Muscle layer of duodenum (tissue), 2 donors: ENCODE results near the gene ASB18.

Source experiments
- H3K27ac ChIP-seq: one replicate; pipeline ENCODE4 v1.7.0; 2013; ENCODE audit warnings: mild to moderate bottlenecking, low read length
- H3K27me3 ChIP-seq: one replicate; pipeline ENCODE4 v1.7.0; 2013; ENCODE audit warnings: low read depth, mild to moderate bottlenecking, control low read depth, low read length
- H3K36me3 ChIP-seq, 2 donors: one replicate each; pipeline ENCODE4 v1.7.0; 2013; ENCODE audit warnings: low read length in 2 of 2, control low read depth in 1 of 2, mild to moderate bottlenecking in 1 of 2; ENCODE audit not compliant: insufficient read depth in 2 of 2, control insufficient read depth in 1 of 2
- H3K4me1 ChIP-seq, 2 donors: one replicate each; pipeline ENCODE4 v1.7.0; 2013; ENCODE audit warnings: low read length in 2 of 2, mild to moderate bottlenecking in 2 of 2, control low read depth in 1 of 2, moderate library complexity in 1 of 2; ENCODE audit not compliant: insufficient read depth in 2 of 2, control insufficient read depth in 1 of 2
- H3K4me3 ChIP-seq, 2 donors: one replicate each; pipeline ENCODE4 v1.7.0; 2013; ENCODE audit warnings: low read length in 2 of 2, low read depth in 1 of 2, mild to moderate bottlenecking in 1 of 2
- H3K9me3 ChIP-seq, 2 donors: one replicate each; pipeline ENCODE4 v1.7.0; 2013; ENCODE audit warnings: low read length in 2 of 2, control low read depth in 1 of 2, mild to moderate bottlenecking in 1 of 2; ENCODE audit not compliant: control insufficient read depth in 1 of 2
- donor health status: healthy.

The ASB18 gene

DNA sequence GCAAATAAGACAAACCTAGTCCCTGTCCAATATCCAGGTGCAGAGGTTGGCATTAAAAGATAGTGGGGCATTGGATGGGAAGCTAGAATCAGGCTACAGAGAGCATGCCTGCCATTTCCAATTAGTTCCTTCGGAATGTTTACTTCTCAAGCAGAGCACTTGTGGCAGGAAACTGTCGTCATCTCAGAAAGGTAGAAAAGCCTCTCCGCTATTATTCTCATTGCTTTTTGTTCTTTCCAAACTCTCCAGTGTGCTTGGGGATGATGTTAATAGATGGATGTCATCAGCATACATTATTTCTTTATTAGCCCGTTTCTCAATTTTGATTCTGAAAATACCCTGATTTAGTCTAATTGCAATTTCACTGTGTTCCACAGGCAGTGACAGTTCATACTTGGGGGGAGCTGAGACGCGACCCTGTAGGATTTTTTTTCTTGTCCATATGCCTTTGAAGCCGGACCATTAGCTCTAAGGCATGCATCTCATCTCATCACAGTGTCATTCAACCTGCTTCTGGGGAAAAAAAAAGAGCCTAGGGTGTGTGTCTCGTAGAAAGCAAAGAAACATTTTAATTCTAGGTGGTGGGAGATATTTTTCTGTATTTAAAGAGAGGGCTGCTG is 7.7 kb downstream of the ASB18 start:
- H3K27ac ChIP-seq, result no peak overlapping the region
- no peaks in the 10 kb centered on the region for H3K4me1 ChIP-seq
- no peaks in the 10 kb centered on the region for H3K27me3 ChIP-seq
- H3K9me3 ChIP-seq, result no peaks in the 10 kb centered on the region
- H3K36me3 ChIP-seq, result no peaks in the 10 kb centered on the region
- no peak overlapping the region for H3K4me3 ChIP-seq

DNA sequence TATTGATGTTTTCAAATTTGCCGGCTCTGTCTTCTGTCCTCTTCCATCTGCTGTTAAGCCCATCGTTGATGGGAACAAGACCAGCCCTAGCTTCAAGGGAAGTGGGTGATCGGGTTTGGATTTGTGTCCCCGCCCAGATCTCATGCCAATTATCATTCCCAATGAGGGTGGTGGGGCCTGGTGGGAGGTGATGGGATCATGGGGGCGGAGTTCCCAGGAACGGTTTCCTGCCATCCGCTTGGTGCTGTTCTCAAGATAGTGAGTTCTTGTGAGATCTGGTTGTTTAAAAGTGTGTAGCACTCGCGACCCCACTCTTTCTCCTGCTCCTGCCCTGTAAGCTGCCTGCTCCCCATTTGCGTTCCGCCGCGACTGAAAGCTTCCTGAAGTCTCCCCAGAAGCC is 9.5 kb downstream of the ASB18 start:
- no peaks in the 10 kb centered on the region for H3K27me3 ChIP-seq
- no peaks in the 10 kb centered on the region for H3K36me3 ChIP-seq
- H3K4me3 ChIP-seq, result no peak overlapping the region
- H3K4me1 ChIP-seq, result no peaks in the 10 kb centered on the region
- H3K9me3 ChIP-seq, result no peaks in the 10 kb centered on the region
- no peak overlapping the region for H3K27ac ChIP-seq

DNA sequence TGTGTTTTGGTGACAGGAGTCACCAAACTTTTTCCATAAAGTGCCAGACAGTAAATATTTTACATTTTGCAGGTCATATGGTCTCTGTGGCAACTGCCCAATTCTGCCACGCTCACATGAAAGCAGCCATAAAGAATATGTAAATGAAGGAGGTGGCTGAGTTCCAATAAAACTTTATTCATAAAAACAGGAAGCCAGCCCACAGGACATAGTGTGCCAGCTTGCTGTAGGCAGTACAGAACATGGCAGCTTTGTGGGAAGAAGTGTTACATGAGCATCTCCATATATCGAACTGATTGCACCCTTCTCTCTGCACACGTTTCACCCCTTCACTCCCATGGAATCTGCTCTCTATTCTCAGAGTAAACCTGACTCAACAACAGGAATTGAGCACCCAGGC is 10.2 kb downstream of the ASB18 start:
- H3K4me3 ChIP-seq, result no peak overlapping the region
- H3K9me3 ChIP-seq, result no peaks in the 10 kb centered on the region
- no peaks in the 10 kb centered on the region for H3K4me1 ChIP-seq
- no peaks in the 10 kb centered on the region for H3K27me3 ChIP-seq
- H3K36me3 ChIP-seq, result no peaks in the 10 kb centered on the region
- no peak overlapping the region for H3K27ac ChIP-seq

DNA sequence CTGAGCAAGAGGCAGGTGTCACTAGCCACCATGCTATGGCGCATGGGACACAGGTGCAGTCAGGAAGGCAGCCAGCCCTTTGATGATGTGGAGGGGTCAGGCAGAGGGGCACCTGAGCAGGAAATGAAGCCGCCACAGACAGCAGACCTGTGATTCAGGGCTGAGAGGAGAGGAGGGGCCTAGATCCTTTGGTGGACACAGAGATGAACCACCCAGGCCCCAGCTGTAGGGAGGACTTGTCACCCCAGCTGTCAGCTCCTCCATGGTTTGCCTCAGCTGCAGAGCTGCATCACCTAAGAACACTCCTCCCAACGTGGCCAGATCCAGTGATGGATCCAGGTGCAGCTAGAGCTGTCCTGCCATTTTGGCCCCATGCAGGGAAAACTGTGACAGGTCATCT is 11.6 kb downstream of the ASB18 start:
- Histone ChIP-seq H3K27ac (no peak overlapping the region), H3K4me1 (no peaks in the 10 kb centered on the region), H3K4me3 (no peak overlapping the region), H3K9me3 (no peaks in the 10 kb centered on the region), H3K36me3 (no peaks in the 10 kb centered on the region), H3K27me3 (no peaks in the 10 kb centered on the region)

DNA sequence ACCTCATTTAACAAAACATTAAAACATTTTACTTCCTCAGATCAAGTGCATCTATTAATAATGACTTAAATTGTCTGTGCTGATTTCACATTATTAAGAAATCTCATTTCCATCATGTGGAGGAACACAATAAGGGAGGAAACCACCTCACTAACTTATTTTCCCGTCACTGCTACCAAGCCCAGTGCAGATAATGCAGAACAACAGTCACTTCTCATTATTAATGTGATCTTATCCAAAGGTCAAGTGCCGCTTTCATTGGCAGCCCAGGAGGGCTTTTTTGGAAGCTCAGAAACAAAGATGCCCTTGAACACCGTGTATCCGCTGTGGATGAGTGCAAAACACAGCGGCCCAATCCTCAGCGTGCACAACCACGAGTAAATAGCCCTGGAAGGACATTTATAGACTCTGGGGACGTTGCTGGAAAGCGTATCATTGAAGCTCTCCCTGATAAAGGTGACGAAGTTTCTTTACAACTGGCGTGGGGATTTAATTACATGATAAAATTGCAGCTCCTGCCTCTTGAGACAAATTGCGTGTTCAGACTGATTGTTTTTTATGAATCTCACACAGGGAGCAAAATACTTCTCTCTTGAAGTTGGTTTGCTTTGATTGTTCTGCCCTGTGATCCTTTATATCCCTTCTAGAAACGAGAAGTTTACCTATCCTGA is 13.2 kb downstream of the ASB18 start:
- Histone ChIP-seq H3K9me3 (no peaks in the 10 kb centered on the region), H3K4me1 (no peaks in the 10 kb centered on the region), H3K27me3 (no peaks in the 10 kb centered on the region), H3K27ac (no peak overlapping the region), H3K36me3 (no peaks in the 10 kb centered on the region), H3K4me3 (no peak overlapping the region)

DNA sequence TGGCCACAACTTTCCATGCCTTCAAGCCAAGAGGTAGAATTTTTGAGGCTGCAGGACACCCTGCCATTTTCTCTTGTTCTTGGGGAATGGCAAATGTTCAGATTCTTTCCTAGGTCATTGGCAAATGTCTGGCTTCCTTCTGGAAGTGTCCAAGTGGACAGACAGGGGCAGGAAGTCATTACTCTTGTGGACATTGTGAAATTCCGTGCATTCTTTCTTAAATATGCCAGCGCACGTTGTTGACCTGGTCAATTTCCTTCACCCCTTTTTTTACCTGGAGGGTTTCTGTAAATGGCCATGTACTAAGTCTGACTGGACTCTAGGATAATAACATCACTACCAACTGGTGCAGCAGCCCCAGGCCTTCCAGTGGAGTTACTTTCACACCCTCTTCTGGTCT is 13.9 kb downstream of the ASB18 start:
- H3K27me3 ChIP-seq, result no peaks in the 10 kb centered on the region
- no peaks in the 10 kb centered on the region for H3K4me1 ChIP-seq
- no peaks in the 10 kb centered on the region for H3K36me3 ChIP-seq
- H3K9me3 ChIP-seq, result no peaks in the 10 kb centered on the region
- no peak overlapping the region for H3K27ac ChIP-seq
- no peak overlapping the region for H3K4me3 ChIP-seq

DNA sequence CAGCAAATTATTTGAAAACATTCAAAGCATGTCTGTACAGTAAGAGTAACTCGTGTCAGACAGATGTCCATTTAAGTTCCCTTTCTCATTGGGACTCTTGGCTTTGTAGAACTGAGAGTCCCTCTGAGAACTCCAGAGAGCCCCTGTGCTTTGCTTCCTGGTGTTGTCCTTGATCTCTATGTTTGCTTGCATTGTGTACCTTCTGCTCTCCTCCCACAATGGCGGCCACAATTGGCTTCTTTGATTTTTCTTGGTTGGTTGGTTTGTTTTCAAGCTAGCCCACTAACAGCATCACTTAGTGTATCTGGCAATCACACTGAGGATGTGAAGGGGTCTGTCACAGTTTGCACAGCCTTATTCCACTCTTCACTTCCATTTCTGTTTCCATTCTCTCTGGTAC is 15.1 kb downstream of the ASB18 start:
- Histone ChIP-seq H3K27ac (no peak overlapping the region), H3K36me3 (no peaks in the 10 kb centered on the region), H3K9me3 (no peaks in the 10 kb centered on the region), H3K4me3 (no peak overlapping the region), H3K27me3 (no peaks in the 10 kb centered on the region), H3K4me1 (no peaks in the 10 kb centered on the region)

DNA sequence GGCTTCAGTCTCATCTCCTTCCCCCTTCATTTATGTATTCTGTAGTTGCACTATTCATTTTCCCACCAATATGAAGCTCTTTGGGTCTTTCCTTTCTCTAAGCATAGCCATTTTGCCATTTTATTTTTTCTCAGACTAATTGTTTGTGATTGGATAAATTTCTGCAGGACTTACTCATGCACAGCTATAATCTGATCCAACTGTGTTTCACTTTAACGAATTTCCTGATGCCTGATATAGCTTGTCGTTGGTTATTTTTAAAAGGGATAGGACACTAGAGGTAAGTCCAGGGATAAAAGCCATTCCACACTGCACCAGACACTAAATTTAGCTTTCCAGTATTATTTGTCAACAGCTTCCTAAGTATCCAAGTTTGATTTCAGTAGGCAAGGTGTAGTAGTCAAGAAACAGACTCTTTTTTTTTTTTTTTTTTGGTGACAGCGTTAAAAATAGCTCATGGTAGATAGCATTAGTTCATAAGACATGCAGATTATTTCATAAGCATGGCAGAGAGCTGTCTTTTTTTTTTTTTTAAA is 17.4 kb downstream of the ASB18 start:
- H3K9me3 ChIP-seq, result no peaks in the 10 kb centered on the region
- no peaks in the 10 kb centered on the region for H3K4me1 ChIP-seq
- H3K27ac ChIP-seq, result no peak overlapping the region
- H3K36me3 ChIP-seq, result no peaks in the 10 kb centered on the region
- no peaks in the 10 kb centered on the region for H3K27me3 ChIP-seq
- H3K4me3 ChIP-seq, result no peak overlapping the region

DNA sequence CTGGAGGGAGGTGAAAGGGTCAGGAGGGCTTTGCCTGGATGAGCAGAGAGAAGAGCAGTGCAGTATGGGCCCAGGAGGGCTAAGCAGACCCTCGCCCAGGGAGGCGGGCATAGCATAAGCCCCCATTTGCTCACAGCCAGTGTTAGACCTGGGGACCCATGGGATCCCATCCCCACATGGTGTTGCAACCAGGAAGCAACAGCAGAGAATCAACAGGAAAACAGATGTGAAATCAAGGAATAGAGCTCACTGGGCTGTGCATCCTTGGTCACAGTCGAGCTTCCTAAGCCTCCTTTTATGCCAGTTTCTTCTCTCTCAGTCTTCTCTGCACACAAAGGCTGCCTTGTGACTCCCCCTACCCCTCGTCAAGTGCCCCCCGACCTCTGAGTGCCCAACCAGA is 19.9 kb downstream of the ASB18 start:
- Histone ChIP-seq H3K4me1 (no peaks in the 10 kb centered on the region), H3K36me3 (no peaks in the 10 kb centered on the region), H3K9me3 (no peaks in the 10 kb centered on the region), H3K4me3 (no peak overlapping the region), H3K27me3 (no peaks in the 10 kb centered on the region), H3K27ac (no peak overlapping the region)

DNA sequence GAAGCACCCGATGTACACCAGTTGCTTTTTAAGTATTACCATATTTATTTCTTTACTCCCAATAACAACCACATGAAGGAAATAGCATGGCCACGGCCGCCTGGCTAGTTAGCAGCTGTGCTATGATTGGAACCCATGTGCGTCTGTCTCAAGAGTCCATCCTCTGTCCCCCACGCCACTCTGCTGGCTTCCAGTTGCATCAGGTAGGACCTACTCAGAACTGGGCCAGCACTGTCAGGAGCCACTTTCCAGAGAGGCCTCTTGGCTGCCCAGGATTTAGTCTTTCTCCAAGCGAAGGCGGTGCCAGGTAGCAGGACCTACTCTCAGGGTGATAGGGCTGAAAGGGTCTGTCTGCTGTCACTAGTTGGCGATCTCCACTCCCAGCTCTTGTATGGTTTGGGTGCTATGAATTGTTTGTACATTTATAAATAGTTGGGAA is 22.1 kb downstream of the ASB18 start:
- Histone ChIP-seq H3K27ac (no peak overlapping the region), H3K9me3 (no peaks in the 10 kb centered on the region), H3K4me3 (no peak overlapping the region), H3K36me3 (no peaks in the 10 kb centered on the region), H3K27me3 (peaks cover 13% of the 10 kb centered on the region), H3K4me1 (peaks cover 0 to under 1% of the 10 kb centered on the region in 2 donors)

DNA sequence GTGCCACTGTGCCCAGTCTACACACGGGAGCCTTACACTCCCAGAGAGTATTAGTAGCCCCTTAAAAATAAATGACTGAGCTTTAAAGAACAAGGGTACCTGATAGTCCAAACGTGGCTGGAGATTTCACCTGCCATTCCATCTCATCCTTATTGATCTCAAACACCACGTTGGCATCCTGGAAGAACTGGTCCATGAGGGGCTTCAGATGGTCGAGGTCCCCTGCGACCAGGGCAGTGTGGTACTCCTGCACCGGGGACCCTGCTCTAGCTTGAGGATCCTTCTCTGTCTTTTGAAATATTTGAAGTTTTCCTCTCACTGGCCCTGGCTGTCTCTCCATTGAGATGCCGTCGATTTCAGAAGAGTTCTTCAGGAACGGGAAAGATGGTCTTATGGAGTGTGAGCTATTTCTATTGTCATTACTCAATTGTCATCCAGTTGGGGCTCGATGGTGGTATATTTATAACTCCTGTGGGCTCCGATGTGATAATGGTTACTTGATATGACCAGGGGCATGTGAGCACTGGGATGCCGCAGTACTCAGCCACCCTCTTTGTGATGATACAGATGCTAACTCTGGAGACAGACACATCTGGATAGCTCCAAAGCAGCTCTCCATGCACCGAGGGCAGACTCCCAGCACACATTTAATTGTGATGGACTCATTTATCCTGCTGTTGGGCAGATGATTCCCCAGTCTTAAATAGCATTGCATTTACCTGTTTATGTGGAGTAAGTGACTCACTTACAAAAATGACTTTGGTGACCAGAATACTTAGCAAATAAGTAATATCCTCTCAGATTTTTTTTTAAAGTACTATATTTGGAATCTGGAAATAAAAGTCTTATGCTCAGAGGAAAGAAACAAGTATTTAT is 22.8 kb downstream of the ASB18 start:
- Histone ChIP-seq H3K4me1 (peaks cover 0 to 7% of the 10 kb centered on the region in 2 donors), H3K36me3 (no peaks in the 10 kb centered on the region), H3K27me3 (peaks cover 18% of the 10 kb centered on the region), H3K9me3 (no peaks in the 10 kb centered on the region), H3K27ac (no peak overlapping the region), H3K4me3 (no peak overlapping the region)
